Measurements from ENCODE around the gene PGBD5. TPM values are rescaled to one million over a fixed set of nuclear protein-coding genes. Genes with fewer than 3 reads are reported as not detected.

Gene PGBD5
- total RNA-seq, 1 experiment from 2014 or later: 37.8 TPM

GRCh38 chr1:230293390-230293700, 132.8 kb downstream of the PGBD5 start:
- Mint-ChIP-seq H3K27me3 (ENCODE audit: unreplicated experiment) (peaks cover 54% of the 10 kb centered on the region), H3K4me3 (ENCODE audit: low read depth, unreplicated experiment) (no peak overlapping the region), H3K27ac (ENCODE audit: unreplicated experiment) (no peak overlapping the region), H3K36me3 (ENCODE audit: insufficient read depth, unreplicated experiment) (no peaks in the 10 kb centered on the region), H3K9me3 (ENCODE audit: low read depth, unreplicated experiment) (no peaks in the 10 kb centered on the region), H3K4me1 (ENCODE audit: low read depth, unreplicated experiment) (no peaks in the 10 kb centered on the region)
- CTCF ChIA-PET: interaction anchor here (0.5 kb wide), 1 partner anchor 1142 kb away, joined by 3 read pairs; no protein-coding TSS in a partner anchor
- TF ChIP-seq CTCF (IDR thresholded peaks at IDR 0.05; ENCODE audit: unreplicated experiment): no peak
- no TSS peak for BruUV-seq (replicated peaks)
- intact Hi-C loops (cut with micrococcal nuclease; ENCODE audit: unreplicated experiment): no loop called here
- DNase-seq: no peak

GRCh38 chr1:230292689-230293389, 133.3 kb downstream of the PGBD5 start:
- DNase-seq: no peak
- Mint-ChIP-seq H3K36me3 (ENCODE audit: insufficient read depth, unreplicated experiment) (no peaks in the 10 kb centered on the region), H3K27me3 (ENCODE audit: unreplicated experiment) (peaks cover 59% of the 10 kb centered on the region), H3K4me1 (ENCODE audit: low read depth, unreplicated experiment) (peaks cover under 1% of the 10 kb centered on the region), H3K27ac (ENCODE audit: unreplicated experiment) (no peak overlapping the region), H3K9me3 (ENCODE audit: low read depth, unreplicated experiment) (no peaks in the 10 kb centered on the region), H3K4me3 (ENCODE audit: low read depth, unreplicated experiment) (no peak overlapping the region)
- no peak for TF ChIP-seq CTCF (IDR thresholded peaks at IDR 0.05; ENCODE audit: unreplicated experiment)
- intact Hi-C loops (cut with micrococcal nuclease; ENCODE audit: unreplicated experiment): no loop called here
- no TSS peak for BruUV-seq (replicated peaks)
- CTCF ChIA-PET: no interaction called here

GRCh38 chr1:230291731-230292620, 134.2 kb downstream of the PGBD5 start:
- no peak overlapping the region for H3K27ac Mint-ChIP-seq (ENCODE audit: unreplicated experiment)
- no TSS peak for BruUV-seq (replicated peaks)
- intact Hi-C loops (cut with micrococcal nuclease; ENCODE audit: unreplicated experiment): no loop called here
- CTCF ChIA-PET: interaction anchor here (1.2 kb wide), 1 partner anchor 15 kb away, joined by 3 read pairs; no protein-coding TSS in a partner anchor
- no peak for DNase-seq
- H3K4me3 Mint-ChIP-seq (ENCODE audit: low read depth, unreplicated experiment): no peak overlapping the region
- H3K4me1 Mint-ChIP-seq (ENCODE audit: low read depth, unreplicated experiment): peaks cover 6% of the 10 kb centered on the region
- peaks cover 66% of the 10 kb centered on the region for H3K27me3 Mint-ChIP-seq (ENCODE audit: unreplicated experiment)
- H3K36me3 Mint-ChIP-seq (ENCODE audit: insufficient read depth, unreplicated experiment): no peaks in the 10 kb centered on the region
- H3K9me3 Mint-ChIP-seq (ENCODE audit: low read depth, unreplicated experiment): no peaks in the 10 kb centered on the region
- TF ChIP-seq CTCF (IDR thresholded peaks at IDR 0.05; ENCODE audit: unreplicated experiment): no peak

GRCh38 chr1:230289350-230289644, 136.8 kb downstream of the PGBD5 start:
- Mint-ChIP-seq H3K27me3 (ENCODE audit: unreplicated experiment) (peaks cover 52% of the 10 kb centered on the region), H3K4me1 (ENCODE audit: low read depth, unreplicated experiment) (peaks cover 6% of the 10 kb centered on the region), H3K36me3 (ENCODE audit: insufficient read depth, unreplicated experiment) (no peaks in the 10 kb centered on the region), H3K4me3 (ENCODE audit: low read depth, unreplicated experiment) (no peak overlapping the region), H3K9me3 (ENCODE audit: low read depth, unreplicated experiment) (no peaks in the 10 kb centered on the region), H3K27ac (ENCODE audit: unreplicated experiment) (no peak overlapping the region)
- no peak for DNase-seq
- CTCF ChIA-PET: no interaction called here
- intact Hi-C loops (cut with micrococcal nuclease; ENCODE audit: unreplicated experiment): no loop called here
- no TSS peak for BruUV-seq (replicated peaks)
- TF ChIP-seq CTCF (IDR thresholded peaks at IDR 0.05; ENCODE audit: unreplicated experiment): no peak
